ENCODE measurements around the gene IRAK1.

The IRAK1 gene

DNA sequence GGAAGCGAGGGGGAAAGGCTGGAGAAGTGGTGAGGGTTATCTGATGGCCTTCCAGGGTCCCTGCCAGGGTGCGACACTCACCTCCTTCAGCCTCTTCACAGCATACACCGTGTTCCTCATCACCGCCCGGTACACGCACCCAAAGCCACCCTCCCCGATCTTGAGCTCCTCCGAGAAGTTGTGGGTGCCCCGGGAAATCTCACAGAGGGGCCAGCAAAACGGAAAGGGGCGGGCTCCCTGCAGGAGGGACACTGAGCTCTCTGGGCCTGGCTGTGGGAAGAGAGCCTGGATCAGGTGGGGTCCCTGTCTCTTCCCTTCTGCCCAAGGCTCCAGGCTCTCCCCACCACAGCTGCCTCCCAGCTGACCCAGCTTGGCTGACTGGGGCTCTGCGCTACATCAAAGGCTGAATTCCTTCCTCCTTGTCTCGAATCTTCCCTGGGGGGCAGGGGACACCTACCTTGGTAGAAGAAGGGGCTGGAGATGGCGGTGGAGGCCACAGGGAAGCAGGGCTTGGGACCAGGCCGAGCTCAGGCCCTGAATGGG lies 1.1 kb downstream of the IRAK1 start:
- H3K36me3 ChIP-seq (ENCODE audit: insufficient read depth, low read length) = peaks cover 23% of the 10 kb centered on the region
- H3K27me3 ChIP-seq (ENCODE audit: insufficient read depth, low read length) = no peaks in the 10 kb centered on the region
- 92% methylated on average over 14 of the region's 15 CpGs for WGBS
- peak overlapping the region; percentile 50 for H3K4me3 ChIP-seq (ENCODE audit: low read length)
- H3K27ac ChIP-seq (ENCODE audit: low read depth, low read length) = no peak overlapping the region
- peak overlapping the region; percentile 83 for H3K9ac ChIP-seq (ENCODE audit: low read depth, low read length)
- H3K4me1 ChIP-seq (ENCODE audit: insufficient read depth, low read length) = peaks cover 3% of the 10 kb centered on the region; the same call in 1 of the 2 replicates
- H3K9me3 ChIP-seq (ENCODE audit: insufficient read depth, low read depth, low read length) = no peaks in the 10 kb centered on the region

DNA sequence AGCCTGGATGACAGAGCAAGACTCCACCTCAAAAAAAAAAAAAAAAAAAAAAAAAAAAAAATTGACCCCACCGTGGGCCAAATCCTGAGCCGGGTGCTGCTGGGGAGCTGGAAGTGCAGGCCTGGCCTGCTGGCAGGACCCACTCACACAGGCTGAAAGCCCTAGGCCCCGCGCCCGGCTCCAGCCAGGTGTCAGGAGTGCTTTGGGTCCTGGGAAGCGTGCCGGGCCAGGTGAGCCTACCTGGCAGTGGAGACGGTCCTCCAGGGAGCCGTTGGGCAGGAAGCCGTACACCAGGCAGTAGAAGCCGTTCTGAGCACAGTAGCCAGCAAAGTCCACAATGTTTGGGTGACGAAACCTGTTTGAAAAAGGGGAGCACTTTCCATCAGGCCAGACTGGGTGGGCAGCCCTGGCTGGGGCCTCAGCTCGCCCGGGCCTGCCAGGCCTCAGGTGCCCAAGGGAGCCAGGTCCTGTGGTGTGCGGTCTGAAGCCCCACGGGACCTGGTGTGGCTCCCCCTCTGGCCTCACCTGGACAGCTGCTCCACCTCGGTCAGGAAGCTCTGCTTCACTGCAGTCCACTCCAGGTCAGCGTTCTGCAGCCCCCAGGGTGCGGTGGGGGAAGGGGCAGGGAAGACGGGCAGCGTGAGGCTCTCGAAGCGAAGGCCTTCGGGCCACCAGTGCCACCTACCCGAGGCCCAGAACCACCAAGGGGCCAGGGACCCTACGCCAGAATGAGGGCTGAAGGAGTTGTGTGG lies 1.8 kb downstream of the IRAK1 start:
- Histone ChIP-seq H3K4me1 (ENCODE audit: insufficient read depth, low read length) (peaks cover 3% of the 10 kb centered on the region; the same call in 1 of the 2 replicates), H3K9ac (ENCODE audit: low read depth, low read length) (no peak overlapping the region), H3K4me3 (ENCODE audit: low read length) (no peak overlapping the region), H3K36me3 (ENCODE audit: insufficient read depth, low read length) (peaks cover 23% of the 10 kb centered on the region), H3K27ac (ENCODE audit: low read depth, low read length) (no peak overlapping the region), H3K27me3 (ENCODE audit: insufficient read depth, low read length) (no peaks in the 10 kb centered on the region), H3K9me3 (ENCODE audit: insufficient read depth, low read depth, low read length) (no peaks in the 10 kb centered on the region)
- WGBS = 96% methylated on average over 26 of the region's 26 CpGs

DNA sequence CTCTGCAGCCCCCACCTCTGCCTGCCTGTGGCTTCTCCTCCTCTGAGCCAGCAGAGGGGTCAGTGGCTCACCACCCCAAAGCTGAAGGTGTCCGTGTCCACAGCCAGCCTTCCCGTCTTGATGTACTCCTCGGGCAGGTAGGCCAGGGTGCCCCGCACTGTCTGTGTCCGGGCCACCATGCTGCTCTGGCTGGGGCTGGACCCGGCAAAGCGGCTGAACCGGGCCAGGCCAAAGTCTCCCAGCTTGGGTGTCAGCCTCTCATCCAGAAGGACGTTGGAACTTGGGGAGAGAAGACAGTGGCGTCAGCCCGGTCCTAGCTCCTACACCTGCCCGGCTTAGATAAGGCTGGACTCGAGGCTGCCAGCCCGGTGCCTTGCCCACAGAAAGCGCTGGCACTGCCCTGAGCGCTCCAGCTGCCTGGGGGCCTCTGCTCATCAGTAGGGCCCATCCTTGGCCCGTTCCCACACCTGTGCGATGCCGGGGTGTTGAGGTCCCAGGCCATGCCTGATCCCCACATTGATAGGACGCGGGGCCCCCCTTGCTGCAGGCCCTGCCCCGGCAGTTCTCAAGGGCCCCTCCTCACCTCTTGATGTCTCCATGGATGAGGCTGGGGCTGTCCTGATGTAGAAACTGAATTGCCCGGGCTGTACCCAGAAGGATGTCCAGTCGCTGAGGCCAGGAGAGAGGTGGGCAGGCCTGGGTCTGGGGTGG lies 3.2 kb downstream of the IRAK1 start:
- H3K36me3 ChIP-seq (ENCODE audit: insufficient read depth, low read length) = peaks cover 23% of the 10 kb centered on the region
- H3K27me3 ChIP-seq (ENCODE audit: insufficient read depth, low read length) = no peaks in the 10 kb centered on the region
- WGBS = 95% methylated on average over 24 of the region's 24 CpGs
- H3K27ac ChIP-seq (ENCODE audit: low read depth, low read length) = no peak overlapping the region
- no peaks in the 10 kb centered on the region; the same call in 1 of the 2 replicates for H3K4me1 ChIP-seq (ENCODE audit: insufficient read depth, low read length)
- no peak overlapping the region for H3K9ac ChIP-seq (ENCODE audit: low read depth, low read length)
- H3K9me3 ChIP-seq (ENCODE audit: insufficient read depth, low read depth, low read length) = no peaks in the 10 kb centered on the region
- no peak overlapping the region for H3K4me3 ChIP-seq (ENCODE audit: low read length)

DNA sequence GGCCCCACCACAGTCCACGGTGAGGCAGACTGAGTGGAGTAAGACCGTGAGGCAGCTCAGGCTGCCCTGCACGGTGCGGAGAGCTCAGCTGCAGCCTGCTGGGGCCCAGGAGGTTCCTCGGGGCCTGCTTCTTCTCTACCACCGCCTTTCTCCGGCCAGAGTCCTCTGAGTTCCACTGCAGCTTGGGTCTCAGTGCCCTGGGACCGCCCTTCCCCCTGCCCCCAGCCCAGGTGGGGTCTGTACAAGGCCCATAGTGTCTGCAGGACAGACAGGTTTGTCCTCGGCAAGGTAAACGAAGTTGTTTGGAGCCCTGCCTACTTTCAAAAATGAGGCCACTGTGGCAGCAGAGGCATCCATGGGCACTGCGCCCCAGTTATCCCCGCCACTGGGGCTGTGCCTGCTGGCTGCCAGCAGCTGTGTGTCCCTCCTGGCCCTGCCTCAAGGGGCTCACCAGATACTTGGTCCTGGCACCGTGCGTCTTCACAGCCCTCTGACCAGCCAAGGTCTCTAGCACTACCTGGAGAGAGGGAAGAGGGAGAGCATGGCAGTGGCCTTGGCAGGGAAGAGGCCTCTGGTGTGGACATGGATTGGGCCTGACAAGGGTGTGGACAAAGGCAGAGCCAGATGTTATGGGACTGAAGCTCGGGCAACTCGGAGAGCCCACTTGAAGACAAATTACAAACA lies 4.0 kb downstream of the IRAK1 start:
- H3K9me3 ChIP-seq (ENCODE audit: insufficient read depth, low read depth, low read length) = no peaks in the 10 kb centered on the region
- no peak overlapping the region for H3K9ac ChIP-seq (ENCODE audit: low read depth, low read length)
- H3K27ac ChIP-seq (ENCODE audit: low read depth, low read length) = no peak overlapping the region
- H3K4me3 ChIP-seq (ENCODE audit: low read length) = no peak overlapping the region
- H3K36me3 ChIP-seq (ENCODE audit: insufficient read depth, low read length) = peaks cover 25% of the 10 kb centered on the region
- no peaks in the 10 kb centered on the region for H3K4me1 ChIP-seq (ENCODE audit: insufficient read depth, low read length)
- 73% methylated on average over 16 of the region's 16 CpGs for WGBS
- H3K27me3 ChIP-seq (ENCODE audit: insufficient read depth, low read length) = no peaks in the 10 kb centered on the region

DNA sequence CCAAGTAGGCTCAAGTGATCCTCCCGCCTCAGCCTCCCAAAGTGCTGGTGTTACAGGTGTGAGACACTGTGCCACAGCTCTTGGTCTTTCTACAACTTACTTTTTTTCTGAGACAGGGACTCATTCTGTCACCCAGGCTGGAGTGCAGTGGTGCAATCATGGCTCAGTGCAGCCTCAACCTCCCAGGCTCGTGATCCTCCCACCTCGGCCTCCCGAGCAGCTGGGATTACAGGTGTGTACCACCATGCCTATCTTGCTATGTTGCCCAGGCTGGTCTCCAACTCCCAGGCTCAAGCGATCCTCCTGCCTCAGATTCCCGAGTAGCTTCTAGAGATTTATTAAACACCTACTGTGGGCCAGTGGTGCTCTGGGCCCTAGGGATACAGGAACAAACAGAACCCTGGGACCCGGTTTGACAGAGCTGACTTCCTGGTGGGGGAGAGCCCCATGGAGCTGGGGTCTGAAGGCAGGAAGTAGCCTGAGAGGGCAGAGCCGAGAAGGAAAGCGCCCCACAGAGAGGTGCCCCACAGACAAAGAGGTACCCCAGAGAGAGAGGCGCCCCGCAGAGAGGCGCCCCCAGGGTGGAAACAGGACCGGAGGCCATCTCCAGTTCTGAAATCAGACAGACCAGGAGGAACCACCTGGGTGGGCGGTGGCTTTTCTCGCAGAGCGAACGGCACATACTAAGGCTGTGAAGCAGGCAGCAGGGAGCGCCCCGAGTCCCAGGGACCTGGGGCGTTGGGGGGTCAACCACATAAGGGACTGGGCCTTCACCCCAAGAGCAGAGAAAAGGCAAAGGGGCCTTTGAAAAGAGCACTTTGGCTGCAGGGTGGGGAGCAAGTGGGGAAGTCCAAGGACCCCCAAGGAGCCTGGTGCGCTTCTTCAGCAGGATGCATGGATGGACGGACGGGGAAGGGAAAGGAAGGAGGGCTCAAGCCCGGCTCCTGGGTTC lies 5.0 kb downstream of the IRAK1 start:
- Histone ChIP-seq H3K27me3 (ENCODE audit: insufficient read depth, low read length) (no peaks in the 10 kb centered on the region), H3K9me3 (ENCODE audit: insufficient read depth, low read depth, low read length) (no peaks in the 10 kb centered on the region), H3K36me3 (ENCODE audit: insufficient read depth, low read length) (peaks cover 29% of the 10 kb centered on the region), H3K4me1 (ENCODE audit: insufficient read depth, low read length) (no peaks in the 10 kb centered on the region), H3K4me3 (ENCODE audit: low read length) (no peak overlapping the region), H3K27ac (ENCODE audit: low read depth, low read length) (no peak overlapping the region), H3K9ac (ENCODE audit: low read depth, low read length) (no peak overlapping the region)
- 83% methylated on average over 24 of the region's 24 CpGs for WGBS

DNA sequence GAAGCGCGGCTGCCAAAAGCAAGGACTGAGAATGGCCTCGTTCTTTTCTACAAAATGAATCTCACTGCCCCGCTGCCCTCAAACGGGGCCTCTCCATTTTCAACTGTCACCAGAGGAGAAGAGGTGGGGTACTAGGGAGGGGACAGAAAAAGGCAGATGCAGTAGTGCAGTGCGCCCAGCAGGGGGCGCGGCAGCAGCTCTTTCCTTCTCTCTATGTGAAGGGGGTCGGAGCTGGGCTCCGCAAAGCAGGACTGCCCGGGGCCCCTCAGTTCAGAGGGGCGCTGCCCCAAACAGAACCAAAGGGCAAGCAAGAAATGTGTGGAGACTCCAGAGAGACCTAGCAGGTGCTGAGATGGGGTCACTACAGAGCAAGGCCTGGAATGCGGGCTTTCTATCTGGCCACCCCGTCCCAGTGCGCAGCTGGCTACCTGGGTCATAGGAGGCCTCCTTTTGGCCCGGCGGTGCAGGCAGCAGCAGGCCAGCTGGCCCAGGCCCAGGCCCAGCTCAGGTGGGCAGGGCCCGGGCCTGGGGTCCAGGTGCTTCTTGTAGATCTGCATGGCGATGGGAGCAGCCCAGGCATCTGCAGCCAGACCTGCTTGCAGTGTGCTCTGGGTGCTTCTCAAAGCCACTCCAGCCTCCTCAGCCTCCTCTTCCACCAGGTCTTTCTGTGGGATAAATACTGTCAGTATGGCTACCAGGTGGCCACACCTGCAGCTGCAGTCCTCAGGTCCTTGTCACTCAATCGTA lies 5.9 kb downstream of the IRAK1 start:
- H3K27me3 ChIP-seq (ENCODE audit: insufficient read depth, low read length) = no peaks in the 10 kb centered on the region
- H3K9ac ChIP-seq (ENCODE audit: low read depth, low read length) = no peak overlapping the region
- WGBS = 60% methylated on average over 18 of the region's 20 CpGs
- no peaks in the 10 kb centered on the region for H3K9me3 ChIP-seq (ENCODE audit: insufficient read depth, low read depth, low read length)
- no peak overlapping the region for H3K4me3 ChIP-seq (ENCODE audit: low read length)
- H3K4me1 ChIP-seq (ENCODE audit: insufficient read depth, low read length) = no peaks in the 10 kb centered on the region
- H3K36me3 ChIP-seq (ENCODE audit: insufficient read depth, low read length) = peaks cover 29% of the 10 kb centered on the region
- no peak overlapping the region for H3K27ac ChIP-seq (ENCODE audit: low read depth, low read length)

DNA sequence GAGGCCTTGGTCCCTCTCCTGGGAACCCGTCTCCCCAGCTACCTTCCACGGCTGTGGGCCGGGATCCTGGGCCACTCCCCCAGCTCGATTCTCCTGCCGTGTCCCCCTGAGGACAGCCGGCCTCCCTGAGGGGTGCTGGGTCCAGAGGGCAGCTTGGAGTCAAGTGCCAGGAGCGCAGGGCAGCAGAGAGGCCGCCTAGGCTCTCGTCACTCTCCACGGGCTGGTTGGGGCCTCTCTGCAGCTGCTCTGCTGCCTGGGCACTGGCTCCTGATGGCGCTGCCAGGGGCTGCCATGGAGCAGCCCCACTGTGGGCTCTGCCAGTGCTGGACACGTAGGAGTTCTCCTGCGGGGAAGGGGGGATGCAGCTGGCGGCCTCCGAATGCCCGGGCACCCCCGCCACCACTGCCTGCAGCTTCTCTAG lies 6.7 kb downstream of the IRAK1 start:
- Histone ChIP-seq H3K9ac (ENCODE audit: low read depth, low read length) (no peak overlapping the region), H3K4me3 (ENCODE audit: low read length) (no peak overlapping the region), H3K36me3 (ENCODE audit: insufficient read depth, low read length) (peaks cover 27% of the 10 kb centered on the region), H3K9me3 (ENCODE audit: insufficient read depth, low read depth, low read length) (no peaks in the 10 kb centered on the region), H3K27me3 (ENCODE audit: insufficient read depth, low read length) (no peaks in the 10 kb centered on the region), H3K27ac (ENCODE audit: low read depth, low read length) (no peak overlapping the region), H3K4me1 (ENCODE audit: insufficient read depth, low read length) (no peaks in the 10 kb centered on the region)
- WGBS = 88% methylated on average over 17 of the region's 17 CpGs

DNA sequence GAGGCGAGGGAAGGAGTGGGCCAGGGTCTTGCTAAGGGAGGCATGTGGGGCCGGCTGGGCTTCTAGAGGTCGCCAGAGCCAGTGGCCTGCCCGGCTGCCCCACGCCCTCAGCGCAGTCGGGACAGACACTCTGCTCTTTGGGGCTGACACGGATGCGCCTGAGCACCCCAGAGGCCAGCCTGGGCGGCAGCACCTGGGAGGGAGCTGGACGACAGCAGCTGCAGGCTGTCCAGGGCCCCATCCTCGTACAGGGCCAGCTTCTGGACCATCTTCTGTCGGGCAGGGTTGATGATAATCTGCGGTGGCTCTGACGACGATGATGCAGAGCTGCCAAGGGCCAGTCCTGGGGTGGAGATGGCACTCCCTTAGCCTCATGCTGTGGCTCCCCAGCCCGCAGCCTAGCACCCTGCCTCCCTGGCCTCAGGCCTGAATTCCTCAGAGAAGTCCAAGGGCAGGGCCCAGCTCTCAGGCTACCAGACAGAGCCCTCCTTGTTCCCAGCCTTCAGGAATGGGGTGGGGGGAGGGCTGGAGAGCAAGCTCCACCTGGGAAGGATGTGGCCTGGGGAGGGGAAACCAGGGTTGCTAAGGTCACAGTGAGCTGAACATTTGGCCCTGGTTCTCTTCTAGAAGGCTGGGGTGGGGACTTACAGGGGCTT lies 7.2 kb downstream of the IRAK1 start:
- WGBS = 86% methylated on average over 17 of the region's 17 CpGs
- H3K36me3 ChIP-seq (ENCODE audit: insufficient read depth, low read length) = peaks cover 23% of the 10 kb centered on the region
- no peak overlapping the region for H3K27ac ChIP-seq (ENCODE audit: low read depth, low read length)

DNA sequence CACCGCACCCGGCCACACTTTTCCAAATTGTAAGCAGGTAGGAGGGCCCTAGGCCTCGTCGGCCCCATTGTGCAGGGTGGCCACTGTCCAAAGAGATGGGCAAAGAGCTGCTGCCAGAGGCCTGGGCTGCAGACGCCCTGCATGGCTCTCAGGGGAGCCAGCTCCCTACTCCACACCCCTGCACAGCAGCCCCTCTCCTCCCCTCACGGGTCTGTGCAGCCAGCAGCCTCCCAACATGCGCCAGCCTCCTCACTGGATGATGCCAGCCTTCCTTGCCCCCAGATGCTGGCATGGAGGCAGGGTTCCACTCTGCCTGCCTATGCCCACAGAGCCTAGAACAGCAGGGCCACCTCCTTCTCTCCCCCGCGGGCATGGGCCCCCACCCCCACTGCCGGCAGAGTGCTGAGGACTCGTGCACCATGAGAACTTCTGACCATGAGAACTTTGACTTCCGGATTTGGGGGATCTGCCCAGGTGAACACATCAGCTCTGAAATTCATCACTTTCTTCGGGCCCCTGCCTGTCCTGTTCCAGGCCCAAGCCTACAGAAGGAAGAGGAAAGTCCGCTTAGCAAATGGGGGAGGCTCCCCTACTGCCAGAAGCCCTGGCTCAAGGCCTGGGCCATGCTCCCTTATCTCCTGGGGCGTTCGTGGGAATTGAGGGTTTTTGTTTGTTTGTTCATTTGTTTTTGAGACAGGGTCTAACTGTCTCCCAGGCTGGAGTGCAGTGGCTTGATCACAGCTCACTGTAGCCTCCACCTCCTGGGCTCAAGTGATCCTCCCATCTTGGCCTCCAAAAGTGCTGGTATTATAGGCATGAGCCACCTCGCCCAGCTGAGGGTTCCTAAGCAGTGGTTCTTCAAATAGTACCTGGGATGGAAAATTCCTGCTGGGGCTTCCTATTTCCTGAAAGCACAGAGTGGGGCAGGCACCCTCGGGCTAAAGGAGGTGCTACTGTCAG lies 8.0 kb downstream of the IRAK1 start:
- Histone ChIP-seq H3K9me3 (ENCODE audit: insufficient read depth, low read depth, low read length) (no peaks in the 10 kb centered on the region), H3K36me3 (ENCODE audit: insufficient read depth, low read length) (peaks cover 17% of the 10 kb centered on the region), H3K4me3 (ENCODE audit: low read length) (no peak overlapping the region), H3K27ac (ENCODE audit: low read depth, low read length) (no peak overlapping the region), H3K27me3 (ENCODE audit: insufficient read depth, low read length) (no peaks in the 10 kb centered on the region), H3K4me1 (ENCODE audit: insufficient read depth, low read length) (no peaks in the 10 kb centered on the region), H3K9ac (ENCODE audit: low read depth, low read length) (no peak overlapping the region)
- WGBS = 94% methylated on average over 18 of the region's 18 CpGs

More for the DNA sequence above, 7.2 kb downstream of the IRAK1 start:
- Histone ChIP-seq H3K9ac (ENCODE audit: low read depth, low read length) (no peak overlapping the region), H3K4me3 (ENCODE audit: low read length) (no peak overlapping the region), H3K27me3 (ENCODE audit: insufficient read depth, low read length) (no peaks in the 10 kb centered on the region), H3K4me1 (ENCODE audit: insufficient read depth, low read length) (no peaks in the 10 kb centered on the region), H3K9me3 (ENCODE audit: insufficient read depth, low read depth, low read length) (no peaks in the 10 kb centered on the region)

Measured in HUES64 (cell line).